HUDEP-2 (cell line): ENCODE data around the gene CLCN2.

ENCODE experiments used
- DNase-seq, 76 experiments: peaks; one replicate each; lab custom pipeline; 2025; ENCODE audit not compliant: unreplicated experiment in 76 of 76; lab: John Stamatoyannopoulos, UW

CLCN2 gene

GRCh38 chr3:184381261-184382224 lies 20.1 kb upstream of the CLCN2 start:
- no peak for DNase-seq

- no peak for DNase-seq
Observed at GRCh38 chr3:184380627-184381260, 19.3 kb upstream of the CLCN2 start.

- peak in 2 of 76 experiments; percentile 7 to 11 for DNase-seq
Observed at GRCh38 chr3:184380185-184380626, 18.8 kb upstream of the CLCN2 start.

- no peak for DNase-seq
Observed at GRCh38 chr3:184379358-184380184, 18.2 kb upstream of the CLCN2 start, which contains the start of gene CHRD. CHRD (plus strand) TSS chr3:184380054; CDS start chr3:184380319, 265 bp downstream.

- no peak for DNase-seq
Observed at GRCh38 chr3:184378651-184379357, 17.4 kb upstream of the CLCN2 start.

- DNase-seq, result no peak
Observed at GRCh38 chr3:184377882-184378445, 16.6 kb upstream of the CLCN2 start, which contains the start of gene THPO. THPO (minus strand) TSS chr3:184378207; CDS start chr3:184376259, 1,948 bp downstream.

GRCh38 chr3:184377374-184377773 lies 16.0 kb upstream of the CLCN2 start:
- no peak for DNase-seq

- no peak for DNase-seq
Observed at GRCh38 chr3:184375747-184376461, 14.5 kb upstream of the CLCN2 start.

- DNase-seq, result no peak
Observed at GRCh38 chr3:184373422-184373821, 12.0 kb upstream of the CLCN2 start.

- no peak for DNase-seq
Observed at GRCh38 chr3:184372911-184373310, 11.5 kb upstream of the CLCN2 start.

GRCh38 chr3:184372296-184372821 lies 11.0 kb upstream of the CLCN2 start:
- DNase-seq, result no peak

GRCh38 chr3:184371570-184372018 lies 10.2 kb upstream of the CLCN2 start:
- DNase-seq, result peak in 69 of 76 experiments; percentile 7 to 80 (median 53)

- no peak for DNase-seq
Observed at GRCh38 chr3:184368586-184369183, 7.3 kb upstream of the CLCN2 start.

- DNase-seq, result no peak
Observed at GRCh38 chr3:184368116-184368515, 6.7 kb upstream of the CLCN2 start.

- no peak for DNase-seq
Observed at GRCh38 chr3:184366619-184367289, 5.3 kb upstream of the CLCN2 start.

GRCh38 chr3:184362668-184363546 lies 1.5 kb upstream of the CLCN2 start:
- peak; percentile 56 to 98 (median 94) for DNase-seq
